GM12878 (cell line): ENCODE results near the gene SRMS. TPM values are rescaled to one million over a fixed set of nuclear protein-coding genes. Genes with fewer than 3 reads are reported as not detected.
A peak's percentile ranks its signal among the peaks of the same experiment; 100 is the strongest.

Experiments used
- BMI1 ChIP-seq: fragments of 450-650 bp; IDR thresholded peaks from 2 replicates; pipeline ENCODE4 v1.6.1; 2016; ENCODE audit warnings: mild to moderate bottlenecking, moderate library complexity, borderline replicate concordance
- CEBPB ChIP-seq, 2 experiments: fragments of 150-350 bp in 1 of 2; IDR thresholded peaks; 2 replicates each; pipeline ENCODE4 v1.6.1; 2012 to 2014; ENCODE audit warnings: low read depth in 2 of 2, low read length in 2 of 2, borderline replicate concordance in 1 of 2, inconsistent platforms in 1 of 2
- CREM ChIP-seq: IDR thresholded peaks from 2 replicates; pipeline ENCODE4 v1.6.1; 2014; ENCODE audit warnings: antibody characterized with exemption, low read depth
- EP300 ChIP-seq, 2 experiments: fragments of 150-350 bp in 1 of 2; IDR thresholded peaks; 2 replicates each; pipeline ENCODE4 v1.6.1; 2011 to 2012; ENCODE audit warnings: low read depth in 2 of 2, low read length in 2 of 2, borderline replicate concordance in 1 of 2, improper control_type of control experiment in 1 of 2, inconsistent platforms in 1 of 2; ENCODE audit not compliant: control insufficient read depth in 1 of 2
- GABPA ChIP-seq: IDR thresholded peaks from 2 replicates; pipeline ENCODE4 v1.6.1; 2014; ENCODE audit warnings: antibody characterized with exemption, low read depth, mild to moderate bottlenecking, inconsistent platforms
- HDAC2 ChIP-seq: fragments of 200-600 bp; sonication (generic); IDR thresholded peaks from 2 replicates; pipeline ENCODE4 v1.6.1; 2017
- HDGF ChIP-seq: fragments of 450-650 bp; IDR thresholded peaks from 2 replicates; pipeline ENCODE4 v1.6.1; 2016; ENCODE audit warnings: antibody characterized with exemption
- IKZF1 ChIP-seq: fragments of 450-650 bp; conservative IDR thresholded peaks from 2 replicates; pipeline ENCODE4 v1.6.1; 2017; ENCODE audit warnings: antibody characterized with exemption, mild to moderate bottlenecking
- MYB ChIP-seq: fragments of 150-350 bp; IDR thresholded peaks from 2 replicates; pipeline ENCODE4 v1.6.1; 2014; ENCODE audit warnings: mild to moderate bottlenecking, low read depth, low read length, borderline replicate concordance
- NFIC ChIP-seq: IDR thresholded peaks from 2 replicates; pipeline ENCODE4 v1.6.1; 2012; ENCODE audit warnings: low read depth, mild to moderate bottlenecking, inconsistent platforms, low read length, moderate library complexity
- NRF1 ChIP-seq: conservative IDR thresholded peaks from 2 replicates; pipeline ENCODE4 v1.6.1; 2011; ENCODE audit warnings: mild to moderate bottlenecking, low read depth, low read length, improper control_type of control experiment
- PAX5 ChIP-seq: IDR thresholded peaks from 2 replicates; pipeline ENCODE4 v1.6.1; 2011; ENCODE audit warnings: low read depth, low read length, borderline replicate concordance
- SMAD1 ChIP-seq: fragments of 450-650 bp; IDR thresholded peaks from 2 replicates; pipeline ENCODE4 v1.6.1; 2018; ENCODE audit warnings: mild to moderate bottlenecking, low read depth; ENCODE audit not compliant: partially characterized antibody
- SMAD5 ChIP-seq: IDR thresholded peaks from 2 replicates; pipeline ENCODE4 v1.6.1; 2016; ENCODE audit warnings: antibody characterized with exemption, low read depth
- SUZ12 ChIP-seq: fragments of 200-600 bp; sonication (generic); IDR thresholded peaks from one replicate; pipeline ENCODE4 v1.6.1; 2018; ENCODE audit warnings: antibody characterized with exemption, mild to moderate bottlenecking; ENCODE audit not compliant: unreplicated experiment
- ZNF384 ChIP-seq: IDR thresholded peaks from 2 replicates; pipeline ENCODE4 v1.6.1; 2012; ENCODE audit warnings: low read depth, mild to moderate bottlenecking, low read length, improper control_type of control experiment, borderline replicate concordance
- ZNF622 ChIP-seq: fragments of 450-650 bp; IDR thresholded peaks from 2 replicates; pipeline ENCODE4 v1.6.1; 2017; ENCODE audit warnings: mild to moderate bottlenecking, inconsistent platforms
- polyA plus RNA-seq, 11 experiments: library from polyadenylated mRNA; depleted of rRNA in 4 of 11; unstranded in 6 of 11; stranded (reverse) in 5 of 11; fragments of >200 nt; fragmentation: Nextera tagmentation in 4 of 11; fragmentation: Illumina TruSeq in 1 of 11; extraction: Ambion mirVana in 4 of 11; extraction: Trizol in 1 of 11; gene quantifications; 1 replicate in 1 of 11; 2 replicates in 10 of 11; pipeline versions ENCODE4 v1.2.1 to v1.2.3, GENCODE V29; 2011 to 2016; ENCODE audit warnings: inconsistent platforms in 2 of 11, missing spikeins in 2 of 11, low read depth in 1 of 11
- total RNA-seq, 4 experiments: library from RNA; depleted of rRNA in 3 of 4; stranded (reverse); fragments of >200 nt in 3 of 4; fragmentation: Illumina TruSeq in 1 of 4; extraction: Trizol in 1 of 4; gene quantifications; 2 replicates each; pipeline versions ENCODE4 v1.2.1 to v1.2.3, GENCODE V29; 2013 to 2021
- TF ChIP-seq, protein P1 (sequence below): IDR thresholded peaks from 2 replicates; pipeline ENCODE4 v1.6.1; 2012; ENCODE audit warnings: improper control_type of control experiment, low read depth, low read length; ENCODE audit not compliant: insufficient replicate concordance
- TF ChIP-seq, protein P2 (sequence below): fragments of 450-650 bp; IDR thresholded peaks from 2 replicates; pipeline ENCODE4 v1.6.1; 2017; ENCODE audit warnings: mild to moderate bottlenecking, low read depth, inconsistent platforms; ENCODE audit not compliant: poor library complexity, severe bottlenecking
- TF ChIP-seq, protein P3 (sequence below): fragments of 450-650 bp; IDR thresholded peaks from 2 replicates; pipeline ENCODE4 v1.6.1; 2014; ENCODE audit warnings: mild to moderate bottlenecking
- TF ChIP-seq, protein P4 (sequence below): fragments of 450-650 bp; IDR thresholded peaks from 2 replicates; pipeline ENCODE4 v1.6.1; 2017; ENCODE audit warnings: low read depth, mild to moderate bottlenecking, moderate library complexity

Gene SRMS
- total and polyA plus RNA-seq, 10 of the 15 experiments (the other 5 are each of a cell fraction or from before 2014, with no cell fraction given): not detected

DNA sequence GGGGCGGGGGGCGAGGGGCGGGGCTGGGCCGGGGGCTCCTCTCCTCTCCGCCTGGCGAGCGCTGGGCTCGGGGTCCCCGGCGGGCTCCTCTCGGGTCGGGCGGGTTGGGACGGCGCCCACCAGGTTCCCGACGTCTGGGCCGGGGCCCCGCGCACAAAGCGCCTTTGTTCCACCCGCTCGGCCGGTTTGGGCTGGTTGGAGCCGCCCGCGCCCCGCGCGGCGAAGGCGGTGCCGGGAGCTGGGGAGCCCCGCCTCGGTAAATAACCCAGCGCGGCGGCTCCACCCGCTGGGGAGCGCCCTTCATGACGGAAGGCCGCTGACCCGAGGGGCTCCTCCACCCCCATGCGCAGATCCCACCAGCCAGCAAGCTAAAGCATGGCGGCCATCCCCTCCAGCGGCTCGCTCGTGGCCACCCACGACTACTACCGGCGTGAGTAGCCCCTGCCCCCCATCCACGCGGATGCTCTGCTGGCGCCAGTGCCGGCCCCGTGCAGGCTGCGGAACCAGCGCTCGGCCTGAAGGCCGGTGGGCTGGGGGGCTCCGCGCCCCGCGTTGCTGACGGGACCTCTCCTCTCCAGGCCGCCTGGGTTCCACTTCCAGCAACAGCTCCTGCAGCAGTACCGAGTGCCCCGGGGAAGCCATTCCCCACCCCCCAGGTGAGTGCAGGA lies 26.5 kb downstream of the SRMS start (continued):
- TF ChIP-seq PAX5 (no peak), BMI1 (no peak), HDGF (0 out of 2 replicates have a peak, but pooled peaks have one; percentile 45), GABPA (no peak), SUZ12 (no peak), MYB (no peak), EP300 (IDR thresholded peaks at IDR 0.05; ENCODE audit: borderline replicate concordance in 1 of 2, control insufficient read depth in 1 of 2, low read depth in 2 of 2, low read length in 2 of 2) (no peak), ZNF384 (no peak), NFIC (no peak), ZNF622 (no peak), CEBPB (IDR thresholded peaks at IDR 0.05; ENCODE audit: borderline replicate concordance in 1 of 2, low read depth in 2 of 2, low read length in 2 of 2) (no peak), CREM (no peak), SMAD1 (no peak), HDAC2 (no peak), IKZF1 (no peak), SMAD5 (no peak), NRF1 (no peak)
- TF ChIP-seq, protein P1, sequence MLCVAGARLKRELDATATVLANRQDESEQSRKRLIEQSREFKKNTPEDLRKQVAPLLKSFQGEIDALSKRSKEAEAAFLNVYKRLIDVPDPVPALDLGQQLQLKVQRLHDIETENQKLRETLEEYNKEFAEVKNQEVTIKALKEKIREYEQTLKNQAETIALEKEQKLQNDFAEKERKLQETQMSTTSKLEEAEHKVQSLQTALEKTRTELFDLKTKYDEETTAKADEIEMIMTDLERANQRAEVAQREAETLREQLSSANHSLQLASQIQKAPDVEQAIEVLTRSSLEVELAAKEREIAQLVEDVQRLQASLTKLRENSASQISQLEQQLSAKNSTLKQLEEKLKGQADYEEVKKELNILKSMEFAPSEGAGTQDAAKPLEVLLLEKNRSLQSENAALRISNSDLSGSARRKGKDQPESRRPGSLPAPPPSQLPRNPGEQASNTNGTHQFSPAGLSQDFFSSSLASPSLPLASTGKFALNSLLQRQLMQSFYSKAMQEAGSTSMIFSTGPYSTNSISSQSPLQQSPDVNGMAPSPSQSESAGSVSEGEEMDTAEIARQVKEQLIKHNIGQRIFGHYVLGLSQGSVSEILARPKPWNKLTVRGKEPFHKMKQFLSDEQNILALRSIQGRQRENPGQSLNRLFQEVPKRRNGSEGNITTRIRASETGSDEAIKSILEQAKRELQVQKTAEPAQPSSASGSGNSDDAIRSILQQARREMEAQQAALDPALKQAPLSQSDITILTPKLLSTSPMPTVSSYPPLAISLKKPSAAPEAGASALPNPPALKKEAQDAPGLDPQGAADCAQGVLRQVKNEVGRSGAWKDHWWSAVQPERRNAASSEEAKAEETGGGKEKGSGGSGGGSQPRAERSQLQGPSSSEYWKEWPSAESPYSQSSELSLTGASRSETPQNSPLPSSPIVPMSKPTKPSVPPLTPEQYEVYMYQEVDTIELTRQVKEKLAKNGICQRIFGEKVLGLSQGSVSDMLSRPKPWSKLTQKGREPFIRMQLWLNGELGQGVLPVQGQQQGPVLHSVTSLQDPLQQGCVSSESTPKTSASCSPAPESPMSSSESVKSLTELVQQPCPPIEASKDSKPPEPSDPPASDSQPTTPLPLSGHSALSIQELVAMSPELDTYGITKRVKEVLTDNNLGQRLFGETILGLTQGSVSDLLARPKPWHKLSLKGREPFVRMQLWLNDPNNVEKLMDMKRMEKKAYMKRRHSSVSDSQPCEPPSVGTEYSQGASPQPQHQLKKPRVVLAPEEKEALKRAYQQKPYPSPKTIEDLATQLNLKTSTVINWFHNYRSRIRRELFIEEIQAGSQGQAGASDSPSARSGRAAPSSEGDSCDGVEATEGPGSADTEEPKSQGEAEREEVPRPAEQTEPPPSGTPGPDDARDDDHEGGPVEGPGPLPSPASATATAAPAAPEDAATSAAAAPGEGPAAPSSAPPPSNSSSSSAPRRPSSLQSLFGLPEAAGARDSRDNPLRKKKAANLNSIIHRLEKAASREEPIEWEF: no peak
- TF ChIP-seq, protein P2, sequence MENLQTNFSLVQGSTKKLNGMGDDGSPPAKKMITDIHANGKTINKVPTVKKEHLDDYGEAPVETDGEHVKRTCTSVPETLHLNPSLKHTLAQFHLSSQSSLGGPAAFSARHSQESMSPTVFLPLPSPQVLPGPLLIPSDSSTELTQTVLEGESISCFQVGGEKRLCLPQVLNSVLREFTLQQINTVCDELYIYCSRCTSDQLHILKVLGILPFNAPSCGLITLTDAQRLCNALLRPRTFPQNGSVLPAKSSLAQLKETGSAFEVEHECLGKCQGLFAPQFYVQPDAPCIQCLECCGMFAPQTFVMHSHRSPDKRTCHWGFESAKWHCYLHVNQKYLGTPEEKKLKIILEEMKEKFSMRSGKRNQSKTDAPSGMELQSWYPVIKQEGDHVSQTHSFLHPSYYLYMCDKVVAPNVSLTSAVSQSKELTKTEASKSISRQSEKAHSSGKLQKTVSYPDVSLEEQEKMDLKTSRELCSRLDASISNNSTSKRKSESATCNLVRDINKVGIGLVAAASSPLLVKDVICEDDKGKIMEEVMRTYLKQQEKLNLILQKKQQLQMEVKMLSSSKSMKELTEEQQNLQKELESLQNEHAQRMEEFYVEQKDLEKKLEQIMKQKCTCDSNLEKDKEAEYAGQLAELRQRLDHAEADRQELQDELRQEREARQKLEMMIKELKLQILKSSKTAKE: no peak
- TF ChIP-seq, protein P3, sequence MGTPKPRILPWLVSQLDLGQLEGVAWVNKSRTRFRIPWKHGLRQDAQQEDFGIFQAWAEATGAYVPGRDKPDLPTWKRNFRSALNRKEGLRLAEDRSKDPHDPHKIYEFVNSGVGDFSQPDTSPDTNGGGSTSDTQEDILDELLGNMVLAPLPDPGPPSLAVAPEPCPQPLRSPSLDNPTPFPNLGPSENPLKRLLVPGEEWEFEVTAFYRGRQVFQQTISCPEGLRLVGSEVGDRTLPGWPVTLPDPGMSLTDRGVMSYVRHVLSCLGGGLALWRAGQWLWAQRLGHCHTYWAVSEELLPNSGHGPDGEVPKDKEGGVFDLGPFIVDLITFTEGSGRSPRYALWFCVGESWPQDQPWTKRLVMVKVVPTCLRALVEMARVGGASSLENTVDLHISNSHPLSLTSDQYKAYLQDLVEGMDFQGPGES: no peak
- TF ChIP-seq, protein P4, sequence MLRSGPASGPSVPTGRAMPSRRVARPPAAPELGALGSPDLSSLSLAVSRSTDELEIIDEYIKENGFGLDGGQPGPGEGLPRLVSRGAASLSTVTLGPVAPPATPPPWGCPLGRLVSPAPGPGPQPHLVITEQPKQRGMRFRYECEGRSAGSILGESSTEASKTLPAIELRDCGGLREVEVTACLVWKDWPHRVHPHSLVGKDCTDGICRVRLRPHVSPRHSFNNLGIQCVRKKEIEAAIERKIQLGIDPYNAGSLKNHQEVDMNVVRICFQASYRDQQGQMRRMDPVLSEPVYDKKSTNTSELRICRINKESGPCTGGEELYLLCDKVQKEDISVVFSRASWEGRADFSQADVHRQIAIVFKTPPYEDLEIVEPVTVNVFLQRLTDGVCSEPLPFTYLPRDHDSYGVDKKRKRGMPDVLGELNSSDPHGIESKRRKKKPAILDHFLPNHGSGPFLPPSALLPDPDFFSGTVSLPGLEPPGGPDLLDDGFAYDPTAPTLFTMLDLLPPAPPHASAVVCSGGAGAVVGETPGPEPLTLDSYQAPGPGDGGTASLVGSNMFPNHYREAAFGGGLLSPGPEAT: no peak
